ENCODE measurements around the gene BOLA3. TPM values are rescaled to one million over a fixed set of nuclear protein-coding genes. Genes with fewer than 3 reads are reported as not detected.
"Not testable (repeated sequence)": the region's sequence is repeated elsewhere in the genome, so short reads cannot be mapped to it uniquely, and the experiment has no call there.

The BOLA3 gene
- total RNA-seq, 4 donors from 2014 or later, result 17.7 to 72.6 (median 28.0) TPM

DNA sequence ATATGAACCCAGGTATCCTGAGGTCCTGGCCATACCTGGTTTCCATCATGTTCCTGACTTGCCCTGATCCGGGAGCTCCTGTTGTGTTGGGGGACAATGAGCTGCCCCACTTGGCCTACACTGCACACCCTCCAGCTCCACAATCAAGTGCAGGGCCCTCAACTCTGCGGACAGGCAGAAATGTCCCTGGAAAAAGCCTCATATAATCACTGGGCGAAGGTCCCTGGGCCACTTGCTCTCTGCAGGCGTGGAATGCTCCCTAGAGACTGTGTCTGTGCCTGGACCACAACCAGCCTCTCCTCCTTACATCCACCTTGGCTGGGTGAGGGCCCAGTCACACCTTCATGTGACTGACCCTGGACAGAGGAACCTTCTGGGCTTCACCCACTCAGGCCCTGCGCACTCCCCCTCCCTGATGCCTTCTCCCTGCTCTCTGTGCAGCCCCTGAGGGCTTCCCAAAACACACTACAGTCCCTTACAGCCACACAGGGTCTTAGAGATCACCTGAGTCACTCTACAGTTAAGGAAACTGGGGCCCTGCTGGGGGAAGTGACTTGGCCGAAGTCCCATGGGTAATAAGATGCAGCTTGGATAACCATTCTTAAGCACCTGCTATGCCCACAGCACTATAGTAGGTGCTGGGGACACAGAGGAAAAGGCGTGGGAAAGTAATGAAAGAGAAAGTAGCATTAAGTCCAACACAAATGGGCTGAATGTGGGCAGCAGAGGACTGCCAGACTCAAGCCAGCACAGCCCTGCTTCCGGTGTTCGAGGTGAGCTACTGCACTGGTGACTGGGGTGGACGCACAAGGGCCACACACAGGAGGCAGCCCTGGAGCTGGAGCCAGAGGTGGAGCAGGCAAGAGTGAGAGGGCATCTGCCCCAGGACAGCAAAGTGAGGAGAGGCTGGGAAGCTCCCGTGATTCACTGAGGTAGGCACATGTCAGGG is 9.8 kb downstream of the BOLA3 start:
- H3K27me3 ChIP-seq, result no peaks in the 10 kb centered on the region
- TF ChIP-seq CTCF (IDR thresholded peaks at IDR 0.05) (no peak), POLR2A (IDR thresholded peaks at IDR 0.05) (no peak)
- H3K9me3 ChIP-seq, result no peaks in the 10 kb centered on the region
- H3K27ac ChIP-seq, result no peak overlapping the region
- no peaks in the 10 kb centered on the region for H3K4me1 ChIP-seq
- DNase-seq, result no peak
- no peak overlapping the region for H3K4me3 ChIP-seq
- H3K36me3 ChIP-seq, result peaks cover 0 to 19% (median 0%) of the 10 kb centered on the region in 3 donors

GRCh38 chr2:74131901-74132300 is 15.8 kb downstream of the BOLA3 start:
- no peak for DNase-seq
- Histone ChIP-seq H3K4me3 (no peak overlapping the region), H3K4me1 (no peaks in the 10 kb centered on the region), H3K27ac (no peak overlapping the region), H3K9me3 (no peaks in the 10 kb centered on the region), H3K36me3 (peaks cover 0 to 11% (median 0%) of the 10 kb centered on the region in 3 donors), H3K27me3 (no peaks in the 10 kb centered on the region)
- TF ChIP-seq POLR2A (IDR thresholded peaks at IDR 0.05) (no peak), CTCF (IDR thresholded peaks at IDR 0.05) (no peak)

DNA sequence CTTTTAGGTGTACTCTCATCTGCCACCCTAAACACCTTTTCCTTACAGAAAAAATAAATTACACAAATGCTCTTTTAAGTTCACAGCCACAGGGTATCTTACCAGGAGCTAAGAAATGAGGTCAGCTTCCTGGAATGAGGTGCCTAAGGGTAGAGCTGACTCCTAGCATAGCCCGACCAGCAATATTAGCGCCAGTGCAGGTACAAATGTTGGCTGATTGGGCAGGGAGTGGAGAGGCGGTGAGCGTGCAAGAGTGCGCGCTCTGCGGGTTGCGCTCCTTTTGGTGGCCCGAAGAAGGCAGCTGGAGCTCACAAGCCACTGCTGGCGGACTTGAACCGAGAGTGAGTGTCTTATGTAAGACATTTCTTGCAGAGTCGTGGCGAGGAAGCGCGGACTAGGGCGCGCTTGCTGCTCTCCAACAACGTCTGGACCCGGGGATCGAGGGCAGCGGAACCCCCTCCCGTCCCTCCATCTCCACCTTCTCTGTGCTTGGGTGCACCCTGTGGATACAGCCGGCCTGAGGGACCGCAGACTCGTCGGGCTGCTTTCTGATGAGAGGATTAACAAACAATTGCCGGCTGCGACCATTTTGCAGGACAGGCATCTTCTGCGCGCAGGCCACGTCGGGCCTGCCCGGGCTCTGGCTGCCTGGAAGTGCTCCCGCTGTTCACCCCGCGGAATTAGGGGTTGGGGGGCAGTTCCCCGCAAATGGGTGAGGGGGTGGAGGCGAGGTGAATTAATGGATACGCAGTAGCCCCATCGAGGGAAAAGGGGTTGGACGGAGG is 17.3 kb downstream of the BOLA3 start:
- no peak for TF ChIP-seq CTCF (IDR thresholded peaks at IDR 0.05)
- TF ChIP-seq POLR2A (IDR thresholded peaks at IDR 0.05), result no peak
- Histone ChIP-seq H3K4me1 (no peaks in the 10 kb centered on the region), H3K27me3 (no peaks in the 10 kb centered on the region), H3K9me3 (no peaks in the 10 kb centered on the region), H3K27ac (no peak overlapping the region), H3K36me3 (peaks cover 0 to 11% (median 0%) of the 10 kb centered on the region in 3 donors), H3K4me3 (no peak overlapping the region)
- no peak for DNase-seq

GRCh38 chr2:74128206-74128605 is 19.5 kb downstream of the BOLA3 start:
- Histone ChIP-seq H3K9me3 (no peaks in the 10 kb centered on the region), H3K4me1 (no peaks in the 10 kb centered on the region), H3K27me3 (no peaks in the 10 kb centered on the region), H3K36me3 (no peaks in the 10 kb centered on the region), H3K27ac (no peak overlapping the region), H3K4me3 (no peak overlapping the region)
- DNase-seq, result no peak
- TF ChIP-seq CTCF (IDR thresholded peaks at IDR 0.05) (no peak), POLR2A (IDR thresholded peaks at IDR 0.05) (no peak)

DNA sequence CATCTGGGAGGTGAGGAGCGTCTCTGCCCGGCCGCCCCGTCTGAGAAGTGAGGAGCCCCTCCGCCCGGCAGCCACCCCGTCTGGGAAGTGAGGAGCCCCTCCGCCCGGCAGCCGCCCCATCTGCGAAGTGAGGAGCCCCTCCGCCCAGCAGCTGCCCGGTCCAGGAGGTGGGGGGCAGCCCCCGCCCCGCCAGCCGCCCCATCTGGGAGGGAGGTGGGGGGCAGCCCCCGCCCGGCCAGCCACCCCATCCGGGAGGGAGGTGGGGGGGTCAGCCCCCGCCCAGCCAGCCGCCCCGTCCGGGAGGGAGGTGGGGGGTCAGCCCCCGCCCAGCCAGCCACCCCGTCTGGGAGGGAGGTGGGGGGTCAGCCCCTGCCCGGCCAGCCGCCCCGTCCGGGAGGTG is 23.8 kb downstream of the BOLA3 start:
- not testable (repeated sequence) for H3K27me3 ChIP-seq, H3K4me1 ChIP-seq, H3K9me3 ChIP-seq, H3K4me3 ChIP-seq, H3K27ac ChIP-seq, DNase-seq, H3K36me3 ChIP-seq

DNA sequence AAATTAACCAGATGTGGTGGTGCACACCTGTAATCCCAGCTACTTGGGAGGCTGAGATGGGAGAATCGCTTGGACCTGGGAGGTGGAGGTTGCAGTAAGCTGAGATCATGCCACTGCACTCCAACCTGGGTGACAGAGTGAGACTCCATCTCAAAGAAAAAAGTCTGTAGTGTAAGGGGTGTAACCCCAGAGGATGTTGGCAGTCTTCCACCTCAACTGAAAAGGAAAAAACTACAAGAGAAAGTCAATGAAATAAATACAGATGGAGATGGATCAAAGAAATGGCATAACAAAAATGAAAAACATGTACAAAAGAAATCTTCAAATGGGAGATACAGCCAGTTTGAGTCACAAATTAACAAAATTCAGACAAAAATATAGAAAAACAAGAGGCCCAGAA is 25.9 kb downstream of the BOLA3 start:
- H3K4me3 ChIP-seq, H3K4me1 ChIP-seq, H3K9me3 ChIP-seq, DNase-seq, H3K27me3 ChIP-seq, H3K36me3 ChIP-seq, H3K27ac ChIP-seq: not testable (repeated sequence)
